Neural progenitor cell (in vitro differentiated cells): ENCODE data around the gene TTC27. TPM values are rescaled to one million over a fixed set of nuclear protein-coding genes. Genes with fewer than 3 reads are reported as not detected.

Experiments used
- DNase-seq: peaks from one replicate; pipeline ENCODE4 v3.0.0-alpha.2; 2016; ENCODE audit warnings: low spot score
- H2AFZ ChIP-seq: fragments of 200-600 bp; sonication (generic); replicated peaks from 2 replicates; pipeline ENCODE4 v1.6.1; 2016; ENCODE audit warnings: antibody characterized with exemption
- H3F3A ChIP-seq: fragments of 200-600 bp; sonication (generic); 2 replicates; pipeline ENCODE4 v1.6.1; 2016; ENCODE audit warnings: antibody characterized with exemption, low read depth
- H3K27ac ChIP-seq: fragments of 200-600 bp; sonication (generic); 2 replicates; pipeline ENCODE4 v1.5.1; 2016; ENCODE audit warnings: mild to moderate bottlenecking
- H3K27me3 ChIP-seq: fragments of 200-600 bp; sonication (generic); 2 replicates; pipeline ENCODE4 v1.6.1; 2016; ENCODE audit warnings: mild to moderate bottlenecking, moderate library complexity
- H3K36me3 ChIP-seq: fragments of 200-600 bp; sonication (generic); 2 replicates; pipeline ENCODE4 v1.5.1; 2016
- H3K4me1 ChIP-seq: fragments of 200-600 bp; sonication (generic); 2 replicates; pipeline ENCODE4 v1.6.1; 2016; ENCODE audit warnings: mixed run types
- H3K4me2 ChIP-seq: fragments of 200-600 bp; sonication (generic); 2 replicates; pipeline ENCODE4 v1.6.1; 2016
- H3K4me3 ChIP-seq: fragments of 200-600 bp; sonication (generic); 2 replicates; pipeline ENCODE4 v1.5.1; 2016
- H3K79me2 ChIP-seq: fragments of 200-600 bp; sonication (generic); 2 replicates; pipeline ENCODE4 v1.6.1; 2016; ENCODE audit warnings: low read depth
- H3K9ac ChIP-seq: fragments of 200-600 bp; sonication (generic); 2 replicates; pipeline ENCODE4 v1.6.1; 2016
- H3K9me3 ChIP-seq: fragments of 200-600 bp; sonication (generic); 2 replicates; pipeline ENCODE4 v1.5.1; 2016; ENCODE audit warnings: low read depth
- H4K20me1 ChIP-seq: fragments of 200-600 bp; sonication (generic); 2 replicates; pipeline ENCODE4 v1.6.1; 2016; ENCODE audit warnings: low read depth
- H3K27ac Mint-ChIP-seq: 3 replicates; pipeline ENCODE4 v1.8.0; 2021; ENCODE audit warnings: mixed read lengths
- H3K27me3 Mint-ChIP-seq: 2 replicates; pipeline ENCODE4 v1.8.0; 2022; ENCODE audit warnings: low read depth, mild to moderate bottlenecking, inconsistent platforms, moderate library complexity, mixed read lengths; ENCODE audit not compliant: insufficient read depth
- H3K36me3 Mint-ChIP-seq: 3 replicates; pipeline ENCODE4 v1.8.0; 2021; ENCODE audit warnings: mixed read lengths
- H3K4me1 Mint-ChIP-seq: 3 replicates; pipeline ENCODE4 v1.8.0; 2021; ENCODE audit warnings: mixed read lengths
- H3K4me3 Mint-ChIP-seq: 3 replicates; pipeline ENCODE4 v1.8.0; 2021; ENCODE audit warnings: mild to moderate bottlenecking, moderate library complexity, mixed read lengths
- H3K9me3 Mint-ChIP-seq: 3 replicates; pipeline ENCODE4 v1.8.0; 2020; ENCODE audit warnings: mixed read lengths
- CTCF ChIP-seq: fragments of 200-600 bp; sonication (generic); IDR thresholded peaks from 2 replicates; pipeline ENCODE4 v1.5.1; 2017; ENCODE audit warnings: antibody characterized with exemption, mild to moderate bottlenecking
- EZH2 ChIP-seq: fragments of 200-600 bp; sonication (generic); IDR thresholded peaks from 2 replicates; pipeline ENCODE4 v1.6.1; 2017; ENCODE audit warnings: antibody characterized with exemption, mild to moderate bottlenecking, moderate library complexity
- EZH2phosphoT487 ChIP-seq: fragments of 200-600 bp; sonication (generic); IDR thresholded peaks from 2 replicates; pipeline ENCODE4 v1.6.1; 2017; ENCODE audit warnings: antibody characterized with exemption
- total RNA-seq: library from RNA; depleted of rRNA; stranded (reverse); fragments of >200 nt; gene quantifications from 2 replicates; pipeline ENCODE4 v1.2.3, GENCODE V29; 2015; ENCODE audit warnings: low replicate concordance

The TTC27 gene
- total RNA-seq, 1 donor from 2014 or later: 32.5 TPM

- no peak for DNase-seq
- Mint-ChIP-seq H3K27me3 (peaks cover 2% of the 10 kb centered on the region), H3K27ac (peak overlapping the region; percentile 42), H3K36me3 (no peaks in the 10 kb centered on the region), H3K4me1 (peaks cover 3% of the 10 kb centered on the region), H3K9me3 (peaks cover 17% of the 10 kb centered on the region), H3K4me3 (no peak overlapping the region)
- Histone ChIP-seq H3K36me3 (no peaks in the 10 kb centered on the region), H2AFZ (no peak overlapping the region), H3K9me3 (no peaks in the 10 kb centered on the region), H3K9ac (no peak overlapping the region), H3K27me3 (no peaks in the 10 kb centered on the region), H3K27ac (no peak overlapping the region), H3K4me3 (no peak overlapping the region), H4K20me1 (no peaks in the 10 kb centered on the region), H3K79me2 (no peaks in the 10 kb centered on the region), H3K4me1 (no peaks in the 10 kb centered on the region), H3F3A (no peaks in the 10 kb centered on the region), H3K4me2 (no peak overlapping the region)
- no peak for TF ChIP-seq CTCF
- no peak for TF ChIP-seq EZH2phosphoT487
- TF ChIP-seq EZH2: no peak
Measured at GRCh38 chr2:32847734-32848133, 219.9 kb downstream of the TTC27 start.

GRCh38 chr2:32849456-32850194 lies 221.8 kb downstream of the TTC27 start:
- Mint-ChIP-seq H3K9me3 (peaks cover 10% of the 10 kb centered on the region), H3K4me3 (no peak overlapping the region), H3K27me3 (peaks cover 2% of the 10 kb centered on the region), H3K27ac (no peak overlapping the region), H3K4me1 (peaks cover 3% of the 10 kb centered on the region), H3K36me3 (no peaks in the 10 kb centered on the region)
- H4K20me1 ChIP-seq: no peaks in the 10 kb centered on the region
- no peaks in the 10 kb centered on the region for H3K79me2 ChIP-seq
- no peak overlapping the region for H2AFZ ChIP-seq
- H3K9me3 ChIP-seq: no peaks in the 10 kb centered on the region
- H3K27ac ChIP-seq: no peak overlapping the region
- no peak overlapping the region for H3K9ac ChIP-seq
- TF ChIP-seq EZH2: no peak
- no peak for TF ChIP-seq EZH2phosphoT487
- no peaks in the 10 kb centered on the region for H3K4me1 ChIP-seq
- H3K36me3 ChIP-seq: no peaks in the 10 kb centered on the region
- no peak overlapping the region for H3K4me3 ChIP-seq
- no peak overlapping the region for H3K4me2 ChIP-seq
- no peaks in the 10 kb centered on the region for H3K27me3 ChIP-seq
- H3F3A ChIP-seq: no peaks in the 10 kb centered on the region
- no peak for DNase-seq

DNA sequence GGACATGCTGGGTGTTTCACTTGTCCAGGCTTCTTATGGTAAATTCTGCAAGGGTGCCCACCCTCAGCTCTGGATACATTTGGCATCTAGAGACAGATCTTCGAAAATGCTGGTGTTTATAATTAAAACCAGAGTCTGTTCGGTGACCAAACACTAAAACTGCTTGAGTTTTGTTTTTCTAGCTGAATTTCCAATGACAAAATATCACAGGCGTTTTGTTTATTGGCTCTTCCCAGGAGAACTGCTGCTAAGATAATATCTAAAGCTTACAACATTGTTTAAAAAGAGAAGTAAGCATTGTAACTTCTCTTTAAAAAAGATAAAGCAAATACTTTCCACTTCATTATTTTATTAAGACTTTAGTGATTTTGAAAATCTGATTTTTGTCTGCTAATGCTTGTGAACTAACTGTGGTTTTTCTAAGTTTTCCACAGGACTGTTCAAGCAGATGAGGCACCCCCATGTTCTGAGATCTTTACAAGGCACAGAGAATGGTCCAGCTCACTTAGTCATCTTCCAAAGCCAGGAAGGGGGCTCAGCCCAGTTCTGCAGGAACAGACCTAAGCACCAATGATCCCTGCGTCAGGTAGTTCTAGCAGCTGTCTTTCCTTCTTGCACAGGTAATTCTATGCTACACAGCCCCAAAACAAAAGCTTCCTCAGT lies 224.1 kb downstream of the TTC27 start:
- no peaks in the 10 kb centered on the region for H3K4me1 ChIP-seq
- H3K27ac ChIP-seq: no peak overlapping the region
- no peak overlapping the region for H3K4me3 ChIP-seq
- no peak overlapping the region for H3K4me2 ChIP-seq
- H4K20me1 ChIP-seq: no peaks in the 10 kb centered on the region
- H3K4me1 Mint-ChIP-seq: peaks cover 9% of the 10 kb centered on the region
- peaks cover 2% of the 10 kb centered on the region for H3K27me3 Mint-ChIP-seq
- H3K36me3 Mint-ChIP-seq: no peaks in the 10 kb centered on the region
- no peaks in the 10 kb centered on the region for H3K36me3 ChIP-seq
- H3K79me2 ChIP-seq: no peaks in the 10 kb centered on the region
- no peak for TF ChIP-seq CTCF
- TF ChIP-seq EZH2phosphoT487: no peak
- TF ChIP-seq EZH2: no peak
- no peak overlapping the region for H3K9ac ChIP-seq
- no peaks in the 10 kb centered on the region for H3F3A ChIP-seq
- H2AFZ ChIP-seq: no peak overlapping the region
- no peak overlapping the region for H3K4me3 Mint-ChIP-seq
- no peaks in the 10 kb centered on the region for H3K9me3 ChIP-seq
- DNase-seq: no peak
- no peaks in the 10 kb centered on the region for H3K27me3 ChIP-seq
- no peak overlapping the region for H3K27ac Mint-ChIP-seq
- H3K9me3 Mint-ChIP-seq: peaks cover 2% of the 10 kb centered on the region

DNA sequence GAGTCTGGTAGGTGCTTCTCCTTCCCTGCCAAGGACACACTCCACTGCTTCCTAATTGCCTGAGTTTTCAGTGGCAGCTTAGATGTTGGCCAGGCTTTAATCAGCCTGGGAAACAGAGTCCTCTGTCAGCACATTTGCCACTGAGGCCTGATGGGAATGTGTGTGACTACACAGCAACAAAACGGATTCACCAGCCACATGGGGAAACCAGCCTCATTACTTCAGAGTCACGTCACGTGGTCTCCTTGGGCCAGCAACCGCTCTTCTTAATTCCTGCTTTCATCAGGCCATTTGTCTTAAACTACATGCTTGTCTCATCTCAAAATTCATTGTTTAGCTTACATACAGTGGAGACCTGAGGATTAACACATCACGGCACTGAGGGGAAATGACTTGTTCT lies 225.0 kb downstream of the TTC27 start:
- Histone ChIP-seq H3F3A (no peaks in the 10 kb centered on the region), H3K27ac (no peak overlapping the region), H3K27me3 (no peaks in the 10 kb centered on the region), H3K9ac (no peak overlapping the region), H3K4me1 (no peaks in the 10 kb centered on the region), H3K4me3 (no peak overlapping the region), H3K4me2 (no peak overlapping the region), H4K20me1 (no peaks in the 10 kb centered on the region), H2AFZ (no peak overlapping the region), H3K9me3 (no peaks in the 10 kb centered on the region), H3K79me2 (no peaks in the 10 kb centered on the region), H3K36me3 (no peaks in the 10 kb centered on the region)
- no peaks in the 10 kb centered on the region for H3K36me3 Mint-ChIP-seq
- no peak for DNase-seq
- no peak for TF ChIP-seq EZH2phosphoT487
- no peak for TF ChIP-seq EZH2
- no peak for TF ChIP-seq CTCF
- no peak overlapping the region for H3K4me3 Mint-ChIP-seq
- H3K27me3 Mint-ChIP-seq: peaks cover 2% of the 10 kb centered on the region
- no peak overlapping the region for H3K27ac Mint-ChIP-seq
- H3K9me3 Mint-ChIP-seq: no peaks in the 10 kb centered on the region
- H3K4me1 Mint-ChIP-seq: peaks cover 12% of the 10 kb centered on the region
